ENCODE data around the gene HBD.
"Not testable (repeated sequence)": the region's sequence is repeated elsewhere in the genome, so short reads cannot be mapped to it uniquely, and the experiment has no call there.

HBD gene

DNA sequence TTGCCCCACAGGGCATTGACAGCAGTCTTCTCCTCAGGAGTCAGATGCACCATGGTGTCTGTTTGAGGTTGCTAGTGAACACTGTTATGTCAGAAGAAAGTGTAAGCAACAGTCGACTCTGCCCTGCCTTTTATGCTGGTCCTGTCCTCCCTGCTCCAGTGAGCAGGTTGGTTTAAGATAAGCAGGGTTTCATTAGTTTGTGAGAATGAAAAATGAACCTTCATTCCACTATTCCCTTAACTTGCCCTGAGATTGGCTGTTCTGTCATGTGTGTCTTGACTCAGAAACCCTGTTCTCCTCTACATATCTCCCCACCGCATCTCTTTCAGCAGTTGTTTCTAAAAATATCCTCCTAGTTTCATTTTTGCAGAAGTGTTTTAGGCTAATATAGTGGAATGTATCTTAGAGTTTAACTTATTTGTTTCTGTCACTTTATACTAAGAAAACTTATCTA lies at the start of gene HBD:
Gene HBD (minus strand): TSS at position 103 of the 454 bp plus-strand sequence. CDS start 50 bp downstream, at position 53.
- DNase-seq (ENCODE audit: low read depth): peak; percentile 61

DNA sequence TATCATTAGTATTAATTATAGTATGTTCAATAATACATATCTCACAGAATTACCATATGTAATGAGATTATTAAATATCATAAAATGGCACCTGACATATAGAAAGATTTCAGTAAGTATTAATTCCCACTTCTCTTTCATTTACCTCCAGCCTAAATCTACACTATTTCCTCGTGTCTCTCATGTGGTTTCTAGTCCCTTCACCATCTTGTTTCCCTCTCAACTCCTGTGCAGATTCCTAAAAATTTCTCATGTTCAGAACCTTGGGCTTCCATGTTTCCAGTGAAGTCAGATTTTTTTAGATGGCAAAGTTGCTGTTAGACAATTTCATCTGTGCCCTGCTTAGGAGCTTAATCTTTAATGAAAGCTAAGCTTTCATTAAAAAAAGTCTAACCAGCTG lies 49.6 kb upstream of the HBD start:
- no peak for DNase-seq (ENCODE audit: low read depth)

DNA sequence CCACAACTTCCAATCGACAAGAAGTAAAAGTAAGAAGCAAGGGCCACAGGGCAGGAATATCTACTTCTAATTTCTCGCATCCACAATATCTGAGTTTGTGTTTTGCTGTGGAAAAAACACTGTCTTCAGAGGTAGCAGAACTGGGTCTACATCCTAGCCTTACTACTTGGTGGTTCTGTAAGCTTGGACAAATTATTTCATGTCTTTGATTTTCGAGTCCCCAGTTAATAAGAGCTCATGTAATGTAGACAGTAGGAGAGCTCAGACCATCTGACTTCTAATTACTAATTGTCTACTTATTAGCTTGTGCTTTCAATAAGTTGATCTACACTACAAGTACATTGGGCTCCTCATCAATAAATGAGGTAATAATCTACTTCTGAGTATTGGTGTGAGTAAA lies 48.8 kb upstream of the HBD start:
- DNase-seq (ENCODE audit: low read depth): no peak

DNA sequence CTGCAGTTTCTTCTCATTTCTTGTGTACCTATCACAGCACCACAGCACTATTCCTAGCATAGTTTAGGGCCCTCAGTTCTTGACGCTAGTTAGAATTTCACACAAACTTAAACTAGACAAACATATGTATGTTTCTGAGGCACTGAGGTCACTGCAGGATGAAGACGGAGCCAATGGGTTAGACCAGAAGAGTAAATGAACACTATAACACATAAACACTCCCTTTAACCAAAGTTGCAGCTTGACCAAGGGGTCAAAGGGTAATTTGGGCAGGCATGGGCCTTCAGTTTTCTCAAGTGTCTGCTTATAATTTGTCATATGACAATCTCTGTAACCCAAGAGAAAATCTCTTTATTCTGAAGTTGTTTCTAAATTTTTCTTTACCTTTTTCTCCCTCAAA lies 48.3 kb upstream of the HBD start:
- no peak for DNase-seq (ENCODE audit: low read depth)

DNA sequence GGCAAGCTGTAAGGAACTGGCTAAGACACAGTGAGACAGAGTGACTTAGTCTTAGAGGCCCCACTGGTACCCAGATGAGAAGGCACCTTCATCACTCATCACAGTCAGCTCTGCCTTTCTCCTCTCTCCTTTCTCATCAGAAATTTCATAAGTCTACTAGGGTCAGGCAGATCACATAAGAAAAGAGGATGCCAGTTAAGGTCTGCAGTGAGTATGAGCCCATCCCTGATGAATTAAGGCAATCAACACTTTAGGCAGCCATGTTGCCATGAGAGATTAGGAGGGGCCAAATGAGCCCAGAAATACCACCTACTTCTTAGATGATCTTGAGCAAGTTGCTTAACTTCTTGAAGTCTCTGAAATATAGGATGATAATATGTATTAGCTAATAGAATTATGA lies 47.3 kb upstream of the HBD start:
- no peak for DNase-seq (ENCODE audit: low read depth)

DNA sequence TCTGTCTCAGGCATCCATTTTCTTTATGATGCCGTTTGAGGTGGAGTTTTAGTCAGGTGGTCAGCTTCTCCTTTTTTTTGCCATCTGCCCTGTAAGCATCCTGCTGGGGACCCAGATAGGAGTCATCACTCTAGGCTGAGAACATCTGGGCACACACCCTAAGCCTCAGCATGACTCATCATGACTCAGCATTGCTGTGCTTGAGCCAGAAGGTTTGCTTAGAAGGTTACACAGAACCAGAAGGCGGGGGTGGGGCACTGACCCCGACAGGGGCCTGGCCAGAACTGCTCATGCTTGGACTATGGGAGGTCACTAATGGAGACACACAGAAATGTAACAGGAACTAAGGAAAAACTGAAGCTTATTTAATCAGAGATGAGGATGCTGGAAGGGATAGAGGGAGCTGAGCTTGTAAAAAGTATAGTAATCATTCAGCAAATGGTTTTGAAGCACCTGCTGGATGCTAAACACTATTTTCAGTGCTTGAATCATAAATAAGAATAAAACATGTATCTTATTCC lies 46.4 kb upstream of the HBD start:
- peak; percentile 99 for DNase-seq (ENCODE audit: low read depth)

DNA sequence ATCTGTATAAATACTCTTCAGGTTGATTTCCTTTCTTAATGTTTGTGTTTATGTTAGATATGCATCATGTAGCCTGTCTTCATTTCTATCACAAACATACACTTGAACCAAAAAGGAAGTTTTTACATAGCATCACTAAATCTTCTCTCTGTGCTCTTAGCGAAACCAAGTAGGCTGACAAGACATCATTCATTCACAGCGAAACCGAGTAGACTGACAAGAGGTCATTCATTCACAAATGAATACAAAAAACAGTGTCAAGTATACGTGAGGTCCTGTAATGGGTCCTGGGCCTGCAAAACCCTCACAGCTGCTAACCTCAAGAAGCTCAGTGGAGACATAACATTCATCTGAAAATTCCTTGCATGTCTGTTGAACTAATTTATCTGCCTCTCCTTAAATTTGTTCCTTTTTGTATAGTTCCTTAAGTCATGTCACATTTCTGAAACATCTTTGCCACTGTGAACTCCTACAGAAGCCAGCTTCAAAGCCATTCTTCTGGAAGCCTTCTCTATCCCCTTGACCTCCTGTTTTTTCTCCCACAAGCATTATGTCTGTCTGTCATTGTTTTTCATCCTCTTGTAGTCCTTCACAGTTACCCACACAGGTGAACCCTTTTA lies 45.3 kb upstream of the HBD start:
- DNase-seq (ENCODE audit: low read depth): peak; percentile 11

DNA sequence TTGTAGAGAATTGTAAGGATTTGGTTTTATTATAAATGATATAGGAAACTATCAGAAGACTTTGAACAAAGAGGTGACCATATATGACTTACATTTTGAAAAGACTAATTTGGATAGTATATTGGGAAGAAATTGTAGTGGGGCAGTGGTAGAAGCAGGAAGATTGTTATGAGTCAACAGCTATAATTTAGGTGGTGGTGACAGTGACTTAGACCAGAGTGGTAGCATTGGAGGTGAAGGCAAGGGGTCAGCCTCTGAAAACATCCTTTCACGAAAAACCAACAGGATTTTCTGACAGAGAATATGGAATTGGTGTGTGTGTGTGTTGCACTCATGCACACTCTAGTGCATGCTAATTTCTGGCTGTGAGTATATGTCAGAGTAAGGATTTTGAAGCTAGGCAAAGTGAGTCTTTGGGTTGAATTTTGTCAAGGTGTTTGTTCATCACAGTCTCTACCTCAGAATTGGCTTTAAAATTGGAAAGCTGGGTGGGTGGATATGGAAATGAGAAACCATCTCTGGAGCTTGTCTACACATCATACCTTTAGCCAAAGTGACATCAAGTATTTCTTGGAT lies 43.6 kb upstream of the HBD start:
- DNase-seq (ENCODE audit: low read depth): no peak

DNA sequence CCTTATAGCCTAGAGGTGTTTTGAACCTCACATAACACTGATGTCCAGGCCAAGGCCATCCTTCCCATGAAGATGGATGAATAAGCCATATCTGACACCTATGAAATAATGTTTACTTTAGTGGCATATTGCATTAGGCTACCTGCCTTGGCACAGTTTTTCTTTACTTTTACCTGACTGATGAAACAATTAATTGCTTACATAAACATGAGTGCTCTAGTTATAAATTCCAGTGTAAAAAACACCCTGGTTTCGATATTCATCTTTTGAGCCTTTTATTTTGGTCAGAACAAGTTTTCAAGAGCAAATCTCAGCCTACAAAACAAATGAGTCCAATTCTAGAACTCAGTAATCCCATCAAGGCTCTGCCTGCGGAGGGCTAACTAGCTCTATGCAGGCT lies 42.4 kb upstream of the HBD start:
- DNase-seq (ENCODE audit: low read depth): no peak

DNA sequence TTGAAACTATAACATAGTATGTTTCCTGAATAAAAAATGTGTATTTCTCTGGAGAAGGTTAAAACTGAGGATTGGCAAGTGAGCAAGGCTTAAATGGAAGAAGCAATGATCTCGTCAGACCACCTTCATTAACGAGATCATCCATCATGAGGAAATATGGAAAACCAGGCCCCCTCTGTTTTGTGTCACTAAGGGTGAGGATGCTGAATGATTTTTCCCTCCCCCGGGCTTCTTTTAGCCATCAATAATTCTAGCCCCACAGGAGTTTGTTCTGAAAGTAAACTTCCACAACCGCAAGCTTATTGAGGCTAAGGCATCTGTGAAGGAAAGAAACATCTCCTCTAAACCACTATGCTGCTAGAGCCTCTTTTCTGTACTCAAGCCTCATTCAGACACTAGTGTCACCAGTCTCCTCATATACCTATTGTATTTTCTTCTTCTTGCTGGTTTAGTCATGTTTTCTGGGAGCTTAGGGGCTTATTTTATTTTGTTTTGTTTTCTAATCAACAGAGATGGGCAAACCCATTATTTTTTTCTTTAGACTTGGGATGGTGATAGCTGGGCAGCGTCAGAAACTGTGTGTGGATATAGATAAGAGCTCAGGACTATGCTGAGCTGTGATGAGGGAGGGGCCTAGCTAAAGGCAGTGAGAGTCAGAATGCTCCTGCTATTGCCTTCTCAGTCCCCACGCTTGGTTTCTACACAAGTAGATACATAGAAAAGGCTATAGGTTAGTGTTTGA lies 41.3 kb upstream of the HBD start:
- DNase-seq (ENCODE audit: low read depth): no peak

DNA sequence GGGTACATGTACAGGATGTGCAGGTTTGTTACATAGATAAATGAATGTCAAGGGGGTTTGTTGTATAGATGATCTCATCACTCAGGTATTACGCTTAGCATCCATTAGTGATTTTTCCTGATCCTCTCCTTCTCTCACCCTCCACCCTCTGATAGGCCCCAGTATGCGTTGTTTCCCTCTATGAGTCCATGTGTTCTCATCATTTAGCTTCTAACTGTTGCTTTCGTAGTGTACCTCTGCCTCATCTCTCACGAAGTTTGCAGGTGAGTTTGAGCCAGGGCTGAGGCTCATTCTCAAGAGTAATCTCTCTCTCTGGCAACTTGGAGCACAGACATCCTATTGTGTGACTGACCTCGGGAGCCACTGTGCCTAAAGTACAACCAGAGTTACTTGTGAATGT lies 40.1 kb upstream of the HBD start:
- no peak for DNase-seq (ENCODE audit: low read depth)

DNA sequence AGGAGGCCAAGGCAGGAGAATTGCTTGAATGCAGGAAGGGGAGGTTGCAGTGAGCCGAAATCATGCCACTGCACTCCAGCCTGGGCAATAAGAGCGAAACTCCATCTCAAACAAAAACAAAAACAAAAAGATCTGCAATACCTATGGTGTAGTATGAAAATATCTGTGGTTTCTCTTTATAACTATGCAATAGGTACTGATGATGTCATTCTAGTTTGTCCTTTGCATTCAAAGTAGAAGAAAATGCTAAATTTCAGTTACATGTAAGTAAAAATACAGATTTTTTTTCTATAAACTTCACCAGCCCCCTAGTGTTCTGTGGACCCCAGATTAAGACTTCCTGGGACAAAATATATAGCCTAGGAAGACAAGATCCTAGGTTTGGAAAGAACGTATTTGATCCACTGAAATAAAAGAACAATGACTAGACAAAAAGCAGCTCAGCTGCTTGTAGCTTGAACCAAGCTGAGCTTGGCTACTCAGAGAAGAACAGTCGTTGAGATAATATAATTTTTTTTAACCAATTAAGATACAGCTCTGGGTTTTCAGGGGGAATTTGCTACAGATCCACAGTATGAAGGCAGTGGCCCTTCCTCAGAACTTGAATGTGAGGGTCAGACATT lies 38.2 kb upstream of the HBD start:
- DNase-seq (ENCODE audit: low read depth): no peak

DNA sequence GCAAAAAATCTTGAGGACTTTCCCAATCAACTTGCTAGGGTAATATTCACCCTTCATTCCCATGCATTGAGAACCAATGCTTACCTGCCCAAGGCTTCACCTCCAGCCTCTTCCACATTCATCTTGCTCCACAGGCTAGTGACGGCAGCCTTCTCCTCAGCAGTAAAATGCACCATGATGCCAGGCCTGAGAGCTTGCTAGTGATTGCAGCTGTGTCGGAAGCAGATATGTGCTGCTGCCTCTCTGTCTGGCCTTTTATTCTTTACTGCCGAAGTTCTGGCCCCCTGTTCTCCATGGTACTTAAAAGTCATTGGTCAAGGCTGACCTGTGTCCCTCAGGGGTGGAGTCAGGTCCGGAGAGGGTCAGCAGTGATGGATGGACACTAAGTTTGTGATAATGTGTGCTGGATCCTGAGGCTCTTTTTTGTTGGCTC lies 35.4 kb upstream of the HBD start, which contains the start of gene HBE1:
Gene HBE1 (minus strand): TSS at position 231 of the 433 bp plus-strand sequence. CDS start 55 bp downstream, at position 176.
- DNase-seq (ENCODE audit: low read depth): no peak

DNA sequence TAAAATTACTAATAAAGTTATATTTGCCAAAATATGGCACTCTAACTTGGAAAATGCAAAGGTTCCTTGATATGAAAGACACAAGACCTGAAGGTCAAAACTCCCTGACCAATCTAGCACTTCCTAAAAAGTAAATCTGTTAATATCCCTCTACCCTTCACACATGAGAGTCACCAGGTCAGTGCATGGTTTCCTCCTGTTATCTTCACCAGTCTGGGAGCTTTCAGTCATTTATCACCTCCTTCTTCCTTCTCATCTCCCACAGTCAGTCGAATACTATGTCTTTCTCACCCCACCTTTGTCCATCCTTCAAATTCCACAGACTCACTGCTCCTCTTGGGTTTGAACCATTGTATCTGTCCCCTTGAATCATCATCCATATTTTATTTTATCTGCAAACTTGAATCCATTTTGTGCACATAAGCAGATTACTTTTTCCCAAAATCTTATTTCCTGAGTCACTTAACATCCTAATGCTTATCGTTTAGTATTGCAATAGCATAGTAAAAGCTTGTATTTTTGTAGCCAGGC lies 32.8 kb upstream of the HBD start:
- no peak for DNase-seq (ENCODE audit: low read depth)

DNA sequence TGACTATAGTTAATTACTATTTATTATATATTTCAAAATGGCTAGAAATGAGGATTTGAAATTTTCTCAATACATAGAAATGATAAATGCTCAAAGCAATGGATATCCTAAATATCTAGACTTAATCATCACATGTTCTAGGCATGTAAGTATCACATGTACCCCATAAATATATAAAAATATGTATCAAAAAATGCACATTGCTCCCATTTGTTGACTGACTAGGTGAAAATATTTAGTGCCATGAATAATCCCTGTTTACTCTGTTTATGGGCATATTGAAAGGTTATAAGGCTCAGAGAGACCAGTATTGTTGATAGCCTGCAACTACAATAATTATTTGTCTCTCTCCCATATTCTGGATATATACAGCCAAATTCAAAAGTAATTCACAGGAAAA lies 32.3 kb upstream of the HBD start:
- no peak for DNase-seq (ENCODE audit: low read depth)

DNA sequence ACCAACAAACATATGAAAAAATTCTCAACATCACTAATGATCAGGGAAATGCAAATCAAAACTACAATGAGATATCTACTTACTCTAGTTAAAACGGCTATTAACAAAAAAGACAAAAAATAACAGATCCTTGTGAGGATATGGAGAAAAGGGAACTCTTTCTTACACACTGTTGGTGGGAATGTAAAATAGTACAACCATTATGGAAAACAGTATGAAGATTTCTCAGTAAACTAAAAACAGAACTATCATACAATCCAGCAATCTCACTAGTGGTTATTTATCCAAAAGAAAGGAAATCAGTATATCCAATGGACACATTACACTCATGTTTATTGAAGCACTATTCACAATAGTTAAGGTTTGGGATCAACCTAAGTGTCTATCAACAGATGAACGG lies 31.5 kb upstream of the HBD start:
- DNase-seq (ENCODE audit: low read depth): no peak

DNA sequence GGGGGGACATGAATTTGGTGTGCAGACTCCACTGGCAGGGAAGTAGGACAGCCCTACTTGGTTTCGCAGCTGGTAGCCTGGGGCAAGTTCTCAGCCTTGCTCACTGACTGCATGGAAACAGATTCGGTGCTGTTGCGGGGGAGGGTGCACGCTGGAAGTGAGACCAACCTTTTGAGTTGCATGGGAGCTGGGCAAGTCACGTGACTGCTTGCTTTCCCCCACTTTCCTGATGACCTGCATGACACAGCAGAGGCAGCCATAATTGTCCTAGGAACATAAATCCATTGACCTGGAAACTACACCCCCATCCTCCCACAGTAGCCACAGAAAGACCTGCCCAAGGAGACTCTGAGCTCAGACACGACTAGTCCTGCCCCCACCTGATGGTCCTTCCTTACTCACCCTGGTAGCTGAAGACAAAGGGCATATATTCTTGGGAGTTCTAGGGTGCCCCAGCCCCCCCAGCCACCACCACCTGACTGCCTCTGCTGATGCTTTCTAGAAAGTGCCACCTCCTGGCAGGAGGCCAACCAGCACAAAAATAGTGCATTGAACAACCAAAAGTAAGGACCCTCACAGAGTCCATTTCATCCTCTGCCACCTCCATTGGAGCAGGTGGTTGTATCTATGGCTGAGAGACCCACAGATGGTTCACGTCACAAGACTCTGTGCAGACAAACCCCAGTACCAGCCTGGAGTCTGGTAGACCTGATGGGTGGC lies 24.4 kb upstream of the HBD start:
- DNase-seq (ENCODE audit: low read depth): no peak

DNA sequence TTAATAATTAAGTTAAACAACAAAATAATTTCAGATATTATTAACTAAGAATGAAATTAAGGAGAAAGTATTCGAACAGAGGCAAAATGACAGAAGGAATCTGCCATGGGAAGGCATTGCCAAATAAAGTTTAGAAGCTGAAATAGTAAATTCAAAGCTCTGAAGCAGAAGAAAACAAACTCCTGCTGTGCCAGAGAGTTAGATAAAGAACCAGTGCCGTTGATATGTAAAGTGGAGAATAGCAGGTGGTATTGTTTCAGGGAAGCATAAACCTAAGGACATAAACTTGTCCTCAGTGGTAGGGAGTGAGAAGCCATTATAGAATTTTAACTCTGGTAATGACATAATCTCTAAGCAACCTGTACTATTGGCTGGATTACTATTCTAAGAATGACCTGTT lies 23.0 kb upstream of the HBD start:
- DNase-seq (ENCODE audit: low read depth): no peak

DNA sequence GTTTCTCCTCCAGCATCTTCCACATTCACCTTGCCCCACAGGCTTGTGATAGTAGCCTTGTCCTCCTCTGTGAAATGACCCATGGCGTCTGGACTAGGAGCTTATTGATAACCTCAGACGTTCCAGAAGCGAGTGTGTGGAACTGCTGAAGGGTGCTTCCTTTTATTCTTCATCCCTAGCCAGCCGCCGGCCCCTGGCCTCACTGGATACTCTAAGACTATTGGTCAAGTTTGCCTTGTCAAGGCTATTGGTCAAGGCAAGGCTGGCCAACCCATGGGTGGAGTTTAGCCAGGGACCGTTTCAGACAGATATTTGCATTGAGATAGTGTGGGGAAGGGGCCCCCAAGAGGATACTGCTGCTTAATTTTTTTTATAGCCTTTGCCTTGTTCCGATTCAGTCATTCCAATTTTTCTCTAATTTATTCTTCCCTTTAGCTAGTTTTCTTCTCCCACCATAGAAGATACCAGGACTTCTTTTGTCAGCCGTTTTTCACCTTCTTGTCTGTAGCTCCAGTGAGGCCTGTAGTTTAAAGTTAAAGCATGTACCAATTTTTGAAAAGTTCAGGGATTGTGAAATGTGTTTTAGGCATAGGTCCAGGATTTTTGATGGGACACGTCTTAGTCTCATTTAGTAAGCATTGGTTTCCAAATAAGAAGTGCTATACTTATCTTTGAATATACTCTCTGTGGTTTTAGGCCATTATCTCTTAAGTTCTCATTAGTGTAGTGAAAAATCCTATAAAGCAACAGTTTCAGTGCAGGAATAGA lies 20.5 kb upstream of the HBD start, which contains the start of gene HBG2:
Gene HBG2 (minus strand): TSS at position 136 of the 768 bp plus-strand sequence. CDS start 53 bp downstream, at position 83.
- DNase-seq (ENCODE audit: low read depth): not testable (repeated sequence)

DNA sequence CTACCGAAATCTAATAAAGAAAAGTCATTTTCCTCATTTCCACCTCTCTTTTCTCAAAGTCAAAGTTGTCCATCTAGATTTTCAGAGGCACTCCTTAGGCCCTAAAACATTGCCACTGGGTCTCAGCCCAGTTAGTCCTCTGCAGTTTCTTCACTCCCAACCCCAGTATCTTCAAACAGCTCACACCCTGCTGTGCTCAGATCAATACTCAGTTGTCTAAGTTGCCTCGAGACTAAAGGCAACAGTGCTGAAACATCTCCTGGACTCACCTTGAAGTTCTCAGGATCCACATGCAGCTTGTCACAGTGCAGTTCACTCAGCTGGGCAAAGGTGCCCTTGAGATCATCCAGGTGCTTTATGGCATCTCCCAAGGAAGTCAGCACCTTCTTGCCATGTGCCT lies 19.7 kb upstream of the HBD start:
- not testable (repeated sequence) for DNase-seq (ENCODE audit: low read depth)

DNA sequence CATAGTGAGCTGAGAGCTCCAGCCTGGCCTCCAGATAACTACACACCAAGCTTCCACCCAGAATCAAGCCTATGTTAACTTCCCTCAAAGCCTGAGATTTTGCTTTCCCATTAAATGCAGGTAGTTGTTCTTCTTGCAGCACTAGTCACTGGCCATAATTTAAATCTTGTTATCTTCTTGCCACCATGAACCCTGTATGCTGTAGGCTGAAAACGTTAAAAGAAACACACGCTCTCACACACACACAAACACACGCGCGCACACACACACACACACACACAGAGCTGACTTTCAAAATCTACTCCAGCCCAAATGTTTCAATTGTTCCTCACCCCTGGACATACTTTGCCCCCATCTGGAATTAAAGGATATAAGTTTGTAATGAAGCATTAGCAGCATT lies 19.2 kb upstream of the HBD start:
- DNase-seq (ENCODE audit: low read depth): not testable (repeated sequence)

Measured in EH (cell line).